Heart left ventricle (tissue), 13 donors: ENCODE measurements around the gene ITSN1.

Experiments
- POLR2A ChIP-seq, 2 donors: fragments of 450-650 bp; IDR thresholded peaks; one replicate each; pipeline ENCODE4 v1.6.1; 2017; ENCODE audit warnings: antibody characterized with exemption in 2 of 2, mild to moderate bottlenecking in 2 of 2, moderate library complexity in 2 of 2
- TF ChIP-seq, protein P1 (sequence below), 12 donors: fragments of 200-600 bp; sonication (generic) in 4 of 12; IDR thresholded peaks; one replicate each; pipeline versions ENCODE4 v1.5.0 to v1.8.0; 2018 to 2022; ENCODE audit warnings: antibody characterized with exemption in 12 of 12, mild to moderate bottlenecking in 5 of 12
- donor health status: ischemic (EF 13 %, LVEDD 7.1; RV severe dilation, severe dysfunction).
- donor health status: DM: no; HTN: yes; CAD: no.
- donor health status: DM: no; HTN: no; CAD: no.
- donor health status: ischemic (EF 25% LVEDD 6.9; RV normal size, moderate dysfunction).
- donor health status: ischemic (EF 25% LVEDD 5.7; RV mildly dilated, moderate dysfunction).
- donor health status: ischemic (EF 35%, LVEDD 5.7; RV mildly dilated, moderate dysfunction).
- donor health status: nonischemic (EF 11% LVEDD 7.7; RV severe dilation, severe dysfunction).
- donor health status: DM: yes; HTN: yes; CAD: no.
- donor health status: PGD.
- donor health status: ischemic (EF 29% LVEDD 5.4; RV normal size, mild dysfunction).
- donor health status: nonischemic (EF 23%, LVEDD 6.1; RV moderate dilation, normal function).

GRCh38 chr21:33843216-33843615 lies 200.9 kb downstream of the ITSN1 start:
- TF ChIP-seq, protein P1, sequence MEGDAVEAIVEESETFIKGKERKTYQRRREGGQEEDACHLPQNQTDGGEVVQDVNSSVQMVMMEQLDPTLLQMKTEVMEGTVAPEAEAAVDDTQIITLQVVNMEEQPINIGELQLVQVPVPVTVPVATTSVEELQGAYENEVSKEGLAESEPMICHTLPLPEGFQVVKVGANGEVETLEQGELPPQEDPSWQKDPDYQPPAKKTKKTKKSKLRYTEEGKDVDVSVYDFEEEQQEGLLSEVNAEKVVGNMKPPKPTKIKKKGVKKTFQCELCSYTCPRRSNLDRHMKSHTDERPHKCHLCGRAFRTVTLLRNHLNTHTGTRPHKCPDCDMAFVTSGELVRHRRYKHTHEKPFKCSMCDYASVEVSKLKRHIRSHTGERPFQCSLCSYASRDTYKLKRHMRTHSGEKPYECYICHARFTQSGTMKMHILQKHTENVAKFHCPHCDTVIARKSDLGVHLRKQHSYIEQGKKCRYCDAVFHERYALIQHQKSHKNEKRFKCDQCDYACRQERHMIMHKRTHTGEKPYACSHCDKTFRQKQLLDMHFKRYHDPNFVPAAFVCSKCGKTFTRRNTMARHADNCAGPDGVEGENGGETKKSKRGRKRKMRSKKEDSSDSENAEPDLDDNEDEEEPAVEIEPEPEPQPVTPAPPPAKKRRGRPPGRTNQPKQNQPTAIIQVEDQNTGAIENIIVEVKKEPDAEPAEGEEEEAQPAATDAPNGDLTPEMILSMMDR (IDR thresholded peaks at IDR 0.05), result no peak
- TF ChIP-seq POLR2A (IDR thresholded peaks at IDR 0.05), result no peak
